H1 (cell line): Measurements from ENCODE around the gene SMURF2. TPM values are rescaled to one million over a fixed set of nuclear protein-coding genes. Genes with fewer than 3 reads are reported as not detected.

Source experiments
- CTCF ChIA-PET: fragments of 300-600 bp; sonication (Branson Sonifier 250); formaldehyde crosslinking; loops from one replicate; lab custom pipeline; 2021; ENCODE audit not compliant: partially characterized antibody; lab: Charles Lee
- POLR2A ChIA-PET: fragments of 300-600 bp; sonication (Branson Sonifier 250); formaldehyde crosslinking; loops from one replicate; lab custom pipeline; 2021; ENCODE audit warnings: inconsistent platforms; ENCODE audit not compliant: partially characterized antibody; lab: Charles Lee
- DNase-seq, 2 experiments: peaks; one replicate each; pipeline versions ENCODE4 v3.0.0 to v3.0.0-alpha.2; 2010 to 2022; ENCODE audit warnings: low spot score in 2 of 2, low read depth in 1 of 2, mixed read lengths in 1 of 2
- FAIRE-seq: peaks from 2 replicates; lab custom pipeline; 2011; peaks lifted over from hg19 to GRCh38; lab: Jason Lieb, UNC
- H2AFZ ChIP-seq: 2 replicates; pipeline ENCODE4 v1.8.1; 2012; ENCODE audit warnings: low read length, inconsistent platforms
- H2AK5ac ChIP-seq: 2 replicates; pipeline ENCODE4 v1.6.1; 2013; ENCODE audit warnings: low read depth, low read length
- H2BK120ac ChIP-seq: replicated peaks from 2 replicates; pipeline ENCODE3; 2013; ENCODE audit warnings: low read depth, low read length, inconsistent platforms
- H2BK12ac ChIP-seq: 2 replicates; pipeline ENCODE4 v1.6.1; 2013; ENCODE audit warnings: low read depth, low read length
- H2BK15ac ChIP-seq: 2 replicates; pipeline ENCODE4 v1.6.1; 2013; ENCODE audit warnings: low read length
- H2BK20ac ChIP-seq: 2 replicates; pipeline ENCODE4 v1.6.1; 2013; ENCODE audit warnings: low read length
- H2BK5ac ChIP-seq: 2 replicates; pipeline ENCODE4 v1.6.1; 2013; ENCODE audit warnings: low read depth, low read length
- H3K14ac ChIP-seq: 2 replicates; pipeline ENCODE4 v1.6.1; 2013; ENCODE audit warnings: inconsistent platforms; ENCODE audit not compliant: insufficient read length
- H3K18ac ChIP-seq: 2 replicates; pipeline ENCODE4 v1.6.1; 2013; ENCODE audit warnings: low read length; ENCODE audit errors: extremely low read depth
- H3K23ac ChIP-seq: 2 replicates; pipeline ENCODE4 v1.6.1; 2013; ENCODE audit warnings: inconsistent platforms; ENCODE audit not compliant: insufficient read length
- H3K23me2 ChIP-seq: 2 replicates; pipeline ENCODE4 v1.6.1; 2013; ENCODE audit warnings: low read depth, low read length
- H3K27ac ChIP-seq: 2 replicates; pipeline ENCODE4 v1.6.1; 2011; ENCODE audit warnings: low read depth, low read length, inconsistent platforms
- H3K27me3 ChIP-seq, 4 experiments: replicated peaks in 1 of 4; 1 replicate in 1 of 4; 2 replicates in 3 of 4; pipeline versions ENCODE4 v1.6.1 to v1.8.1; 2011 to 2013; ENCODE audit warnings: low read length in 3 of 4, mild to moderate bottlenecking in 3 of 4, inconsistent platforms in 2 of 4, mixed read lengths in 2 of 4, moderate library complexity in 1 of 4; ENCODE audit not compliant: control insufficient read depth in 3 of 4, insufficient read depth in 3 of 4; ENCODE audit errors: extremely low read depth in 1 of 4
- H3K36me3 ChIP-seq, 4 experiments: 2 replicates each; pipeline versions ENCODE4 v1.6.1 to v1.8.1; 2011 to 2013; ENCODE audit warnings: mild to moderate bottlenecking in 4 of 4, low read length in 3 of 4, moderate library complexity in 2 of 4, control low read depth in 1 of 4, inconsistent platforms in 1 of 4; ENCODE audit not compliant: insufficient read depth in 4 of 4, control insufficient read depth in 2 of 4
- H3K4ac ChIP-seq: replicated peaks from 2 replicates; pipeline ENCODE3; 2013; ENCODE audit warnings: low read length, low read depth, mixed read lengths, inconsistent platforms; ENCODE audit not compliant: insufficient read length
- H3K4me1 ChIP-seq, 4 experiments: replicated peaks in 1 of 4; 1 replicate in 1 of 4; 2 replicates in 3 of 4; pipeline versions ENCODE4 v1.6.1 to v1.8.1; 2011 to 2013; ENCODE audit warnings: low read length in 3 of 4, inconsistent platforms in 2 of 4, mixed read lengths in 1 of 4; ENCODE audit not compliant: insufficient read depth in 4 of 4, control insufficient read depth in 3 of 4
- H3K4me2 ChIP-seq, 2 experiments: 2 replicates each; pipeline versions ENCODE4 v1.6.1 to v1.8.1; 2011 to 2013; ENCODE audit warnings: low read depth in 2 of 2, low read length in 2 of 2, control low read depth in 1 of 2, inconsistent platforms in 1 of 2, mild to moderate bottlenecking in 1 of 2; ENCODE audit not compliant: insufficient read depth in 1 of 2
- H3K4me3 ChIP-seq, 4 experiments: fragments of 200-600, 300-600 bp in 1 of 4; sonication (generic), shearing (Covaris generic), sonication (Bioruptor Twin) in 1 of 4; 2 replicates each; pipeline versions ENCODE4 v1.5.1 to v1.8.1; 2011 to 2016; ENCODE audit warnings: low read length in 4 of 4, low read depth in 3 of 4, control low read depth in 2 of 4, inconsistent platforms in 2 of 4, mild to moderate bottlenecking in 2 of 4, mixed read lengths in 1 of 4, moderate library complexity in 1 of 4; ENCODE audit not compliant: insufficient read depth in 2 of 4; ENCODE audit errors: extremely low read depth in 1 of 4
- H3K56ac ChIP-seq: replicated peaks from 2 replicates; pipeline ENCODE3; 2013; ENCODE audit warnings: low read depth, mild to moderate bottlenecking, mixed read lengths, low read length, inconsistent platforms; ENCODE audit not compliant: insufficient read length
- H3K79me1 ChIP-seq: 2 replicates; pipeline ENCODE4 v1.6.1; 2013; ENCODE audit warnings: low read depth, low read length, control low read depth
- H3K79me2 ChIP-seq, 2 experiments: 2 replicates each; pipeline versions ENCODE4 v1.6.1 to v1.8.1; 2012 to 2013; ENCODE audit warnings: low read length in 2 of 2, mild to moderate bottlenecking in 2 of 2, inconsistent platforms in 1 of 2; ENCODE audit not compliant: insufficient read depth in 2 of 2, control insufficient read depth in 1 of 2
- H3K9ac ChIP-seq, 4 experiments: replicated peaks in 1 of 4; 1 replicate in 1 of 4; 2 replicates in 3 of 4; pipeline versions ENCODE4 v1.6.1 to v1.8.1; 2011 to 2013; ENCODE audit warnings: low read depth in 3 of 4, low read length in 3 of 4, control low read depth in 2 of 4, mild to moderate bottlenecking in 2 of 4, moderate library complexity in 2 of 4, inconsistent platforms in 1 of 4; ENCODE audit errors: extremely low read depth in 1 of 4
- H3K9me3 ChIP-seq, 2 experiments: 2 replicates each; pipeline versions ENCODE4 v1.6.1 to v1.8.1; 2012 to 2013; ENCODE audit warnings: mild to moderate bottlenecking in 2 of 2, moderate library complexity in 2 of 2, control low read depth in 1 of 2, inconsistent platforms in 1 of 2, low read depth in 1 of 2, low read length in 1 of 2, mixed read lengths in 1 of 2; ENCODE audit not compliant: insufficient read depth in 2 of 2
- H4K20me1 ChIP-seq, 2 experiments: replicated peaks in 1 of 2; 2 replicates each; pipeline versions ENCODE3 to v1.8.1; 2011 to 2013; ENCODE audit warnings: inconsistent platforms in 2 of 2, low read length in 2 of 2, mild to moderate bottlenecking in 1 of 2; ENCODE audit not compliant: insufficient read depth in 2 of 2, control insufficient read depth in 1 of 2
- H4K5ac ChIP-seq: 2 replicates; pipeline ENCODE4 v1.6.1; 2013; ENCODE audit warnings: low read length, low read depth, mixed read lengths, inconsistent platforms; ENCODE audit not compliant: insufficient read length
- H4K8ac ChIP-seq: 2 replicates; pipeline ENCODE4 v1.8.0; 2013; ENCODE audit warnings: mild to moderate bottlenecking, moderate library complexity, low read length, inconsistent platforms; ENCODE audit not compliant: insufficient read depth; ENCODE audit errors: extremely low read depth
- H4K91ac ChIP-seq: replicated peaks from 2 replicates; pipeline ENCODE3; 2013; ENCODE audit warnings: low read length, mixed read lengths, inconsistent platforms; ENCODE audit not compliant: insufficient read length
- CHD1 ChIP-seq: IDR thresholded peaks from 2 replicates; pipeline ENCODE4 v1.6.1; 2012; ENCODE audit warnings: low read depth, low read length, improper control_type of control experiment
- CTCF ChIP-seq, 3 experiments: IDR thresholded peaks; 1 replicate in 2 of 3; 2 replicates in 1 of 3; pipeline versions ENCODE4 v1.5.1 to v1.6.1; 2011; ENCODE audit warnings: low read length in 3 of 3, mild to moderate bottlenecking in 3 of 3, inconsistent platforms in 2 of 3, low read depth in 1 of 3, moderate library complexity in 1 of 3; ENCODE audit not compliant: insufficient read depth in 1 of 3; ENCODE audit errors: control extremely low read depth in 1 of 3
- GTF2F1 ChIP-seq: IDR thresholded peaks from 2 replicates; pipeline ENCODE4 v1.6.1; 2012; ENCODE audit warnings: low read depth, low read length, improper control_type of control experiment, borderline replicate concordance
- KDM1A ChIP-seq: fragments of 200-600, 300-600 bp; sonication (generic); IDR thresholded peaks from 2 replicates; pipeline ENCODE4 v1.7.1; 2016; ENCODE audit warnings: mild to moderate bottlenecking, low read length, borderline replicate concordance
- KDM5A ChIP-seq: fragments of 200-600 bp; IDR thresholded peaks from 2 replicates; pipeline ENCODE4 v1.7.1; 2012; ENCODE audit warnings: mild to moderate bottlenecking, low read length, inconsistent platforms, mixed read lengths
- NRF1 ChIP-seq: IDR thresholded peaks from 2 replicates; pipeline ENCODE4 v1.6.1; 2011; ENCODE audit warnings: mild to moderate bottlenecking, low read depth, low read length, improper control_type of control experiment
- POLR2AphosphoS5 ChIP-seq: IDR thresholded peaks from 2 replicates; pipeline ENCODE4 v1.6.1; 2011; ENCODE audit warnings: low read depth, low read length
- SIX5 ChIP-seq: IDR thresholded peaks from 2 replicates; pipeline ENCODE4 v1.6.1; 2011; ENCODE audit warnings: mild to moderate bottlenecking, low read depth, low read length
- TBP ChIP-seq: IDR thresholded peaks from 2 replicates; pipeline ENCODE4 v1.6.1; 2011; ENCODE audit warnings: low read depth, low read length, improper control_type of control experiment
- ZNF274 ChIP-seq: IDR thresholded peaks from 2 replicates; pipeline ENCODE4 v1.7.0; 2012; ENCODE audit warnings: low read length, borderline replicate concordance; ENCODE audit errors: extremely low read depth
- WGBS, 2 experiments: shearing (Covaris generic) in 1 of 2; methylation state at CpG; one replicate each; pipeline versions ENCODE4 v1.1.6 to v1.1.7; 2013 to 2015; ENCODE audit warnings: low lambda C conversion rate in 2 of 2, mixed read lengths in 2 of 2, inconsistent platforms in 1 of 2, low coverage in 1 of 2, missing lambda C conversion rate in 1 of 2; ENCODE audit not compliant: insufficient replicate concordance in 2 of 2, insufficient coverage in 1 of 2, insufficient read length in 1 of 2; ENCODE audit errors: extremely low coverage in 1 of 2, missing lambda C conversion rate in 1 of 2; 5-methylcytosine and 5-hydroxymethylcytosine counted together
- polyA plus RNA-seq, 7 experiments: library from polyadenylated mRNA; depleted of rRNA in 3 of 7; stranded (reverse) in 5 of 7; unstranded in 2 of 7; fragments of >200 nt in 5 of 7; fragments of 200-250 nt in 2 of 7; gene quantifications; 1 replicate in 5 of 7; 2 replicates in 1 of 7; 4 replicates in 1 of 7; pipeline versions ENCODE4 v1.2.1 to v1.2.3, GENCODE V29; 2011 to 2013; ENCODE audit warnings: missing spikeins in 2 of 7, mixed read lengths in 2 of 7
- total RNA-seq: library from RNA; stranded (reverse); fragmentation: NEBNext Ultra II Directional; extraction: Animal tissue kit (Norgen Biotek cat#: 25700); gene quantifications from 2 replicates; pipeline ENCODE4 v1.2.1, GENCODE V29; 2021

The SMURF2 gene
- total and polyA plus RNA-seq, 2 of the 8 experiments (the other 6 are each of a cell fraction or from before 2014, with no cell fraction given), result 7.2 to 29.2 TPM

- H3K79me1 ChIP-seq, result no peaks in the 10 kb centered on the region; the same call in 1 of the 2 replicates
- H3K79me2 ChIP-seq, result peaks cover 29 to 76% of the 10 kb centered on the region in 2 experiments
- no peak overlapping the region; a peak in 1 of 8 replicates for H3K4me3 ChIP-seq
- no peaks in the 10 kb centered on the region for H3K27me3 ChIP-seq
- peaks cover 14 to 27% of the 10 kb centered on the region in 2 experiments for H4K20me1 ChIP-seq
- no peak for FAIRE-seq
- H2BK120ac ChIP-seq, result no peak overlapping the region
- no peak overlapping the region for H2BK20ac ChIP-seq
- ChIA-PET POLR2A (interaction anchor here (0.6 to 7.2 kb wide), 6 partner anchors 10 to 111 kb away, joined by 3 to 320 read pairs (median 23); partner anchors contain the start of gene POLG2), CTCF (interaction anchor here (1.2 kb wide), 1 partner anchor 30 kb away, joined by 3 read pairs; no protein-coding TSS in a partner anchor)
- H3K4me1 ChIP-seq, result peaks cover 0 to 7% (median 3%) of the 10 kb centered on the region in 4 experiments; a peak in 5 of 7 replicates
- peaks cover 47 to 70% (median 55%) of the 10 kb centered on the region in 4 experiments for H3K36me3 ChIP-seq
- no peak overlapping the region for H3K56ac ChIP-seq
- H2BK12ac ChIP-seq, result no peak overlapping the region
- TF ChIP-seq GTF2F1 (no peak), TBP (no peak), POLR2AphosphoS5 (no peak; the same call in 1 of the 2 replicates), KDM1A (no peak), KDM5A (no peak), SIX5 (no peak), NRF1 (no peak), ZNF274 (no peak), CHD1 (no peak), CTCF (IDR thresholded peaks at IDR 0.05; ENCODE audit: control extremely low read depth in 1 of 3, insufficient read depth in 1 of 3, low read depth in 1 of 3, low read length in 3 of 3) (no peak)
- no peak overlapping the region for H3K4me2 ChIP-seq
- no peak overlapping the region for H3K4ac ChIP-seq
- H4K5ac ChIP-seq, result no peak overlapping the region
- H2AFZ ChIP-seq, result no peak overlapping the region
- no peak overlapping the region for H2BK15ac ChIP-seq
- H2BK5ac ChIP-seq, result no peak overlapping the region
- no peak for DNase-seq
- WGBS, 2 experiments, result 90% methylated on average over 5 of the region's 5 CpGs; no CpG with 5 or more reads in 1 of the 2 experiments
- H4K91ac ChIP-seq, result no peak overlapping the region
- H3K27ac ChIP-seq, result no peak overlapping the region
- H3K9me3 ChIP-seq, result no peaks in the 10 kb centered on the region
- H3K9ac ChIP-seq, result no peak overlapping the region; a peak in 1 of 7 replicates
- no peak overlapping the region for H3K14ac ChIP-seq
- no peak overlapping the region for H3K18ac ChIP-seq
- peaks cover 4% of the 10 kb centered on the region; the same call in 1 of the 2 replicates for H3K23me2 ChIP-seq
- H4K8ac ChIP-seq, result no peak overlapping the region; the same call in 1 of the 2 replicates
- H2AK5ac ChIP-seq, result no peak overlapping the region
- no peak overlapping the region for H3K23ac ChIP-seq
Observed at GRCh38 chr17:64503341-64503740, 158.8 kb downstream of the SMURF2 start.
